GM23338 (cell line): Measurements from ENCODE around the gene TNFSF4. TPM values are rescaled to one million over a fixed set of nuclear protein-coding genes. Genes with fewer than 3 reads are reported as not detected.

ENCODE experiments used
- ATAC-seq: fragments of 200-7000 bp; cut with Tn5 transposase; 3 replicates; pipeline ENCODE4 v1.9.1; 2020
- DNase-seq: peaks from one replicate; pipeline ENCODE4 v3.0.0-alpha.2; 2015; ENCODE audit warnings: low spot score
- H2AFZ ChIP-seq: fragments of 200-600 bp; sonication (generic); 2 replicates; pipeline ENCODE4 v1.8.0; 2016; ENCODE audit warnings: antibody characterized with exemption, mild to moderate bottlenecking, moderate library complexity
- H3F3A ChIP-seq: fragments of 200-600 bp; sonication (generic); replicated peaks from 2 replicates; pipeline ENCODE4 v1.8.0; 2017; ENCODE audit warnings: antibody characterized with exemption, mixed run types, low read depth
- H3K27ac ChIP-seq: fragments of 200-600 bp; sonication (generic); 2 replicates; pipeline ENCODE4 v1.6.1; 2016; ENCODE audit warnings: low read depth
- H3K27me3 ChIP-seq: fragments of 200-600 bp; sonication (generic); 2 replicates; pipeline ENCODE4 v1.8.0; 2016; ENCODE audit warnings: mild to moderate bottlenecking, mixed run types, moderate library complexity; ENCODE audit not compliant: insufficient read depth
- H3K36me3 ChIP-seq: fragments of 200-600 bp; sonication (generic); 2 replicates; pipeline ENCODE4 v1.8.0; 2016; ENCODE audit warnings: mild to moderate bottlenecking; ENCODE audit not compliant: insufficient read depth
- H3K4me1 ChIP-seq: fragments of 200-600 bp; sonication (generic); 2 replicates; pipeline ENCODE4 v1.8.0; 2016; ENCODE audit warnings: mild to moderate bottlenecking, moderate library complexity; ENCODE audit not compliant: insufficient read depth
- H3K4me2 ChIP-seq: fragments of 200-600 bp; sonication (generic); 2 replicates; pipeline ENCODE4 v1.7.1; 2017; ENCODE audit warnings: mixed run types
- H3K4me3 ChIP-seq: fragments of 200-600 bp; sonication (generic); 2 replicates; pipeline ENCODE4 v1.6.1; 2016; ENCODE audit warnings: mixed run types
- H3K79me2 ChIP-seq: fragments of 200-600 bp; sonication (generic); replicated peaks from 2 replicates; pipeline ENCODE4 v1.8.0; 2017; ENCODE audit warnings: mild to moderate bottlenecking; ENCODE audit not compliant: insufficient read depth
- H3K9me2 ChIP-seq: fragments of 200-600 bp; sonication (generic); 2 replicates; pipeline ENCODE4 v1.8.0; 2017; ENCODE audit not compliant: insufficient read depth
- H4K20me1 ChIP-seq: fragments of 200-600 bp; sonication (generic); replicated peaks from 2 replicates; pipeline ENCODE4 v1.8.0; 2017; ENCODE audit warnings: mild to moderate bottlenecking; ENCODE audit not compliant: insufficient read depth
- H3K27ac Mint-ChIP-seq: 2 replicates; pipeline ENCODE4 v1.8.0; 2020; ENCODE audit warnings: inconsistent platforms, mild to moderate bottlenecking, moderate library complexity, mixed read lengths
- H3K27me3 Mint-ChIP-seq: 3 replicates; pipeline ENCODE4 v1.8.0; 2022; ENCODE audit warnings: low read depth, mild to moderate bottlenecking, moderate library complexity, mixed read lengths, inconsistent platforms; ENCODE audit not compliant: insufficient read depth, poor library complexity
- H3K36me3 Mint-ChIP-seq: 3 replicates; pipeline ENCODE4 v1.8.0; 2021; ENCODE audit warnings: low read depth, mild to moderate bottlenecking, inconsistent platforms, moderate library complexity, mixed read lengths
- H3K4me1 Mint-ChIP-seq: 3 replicates; pipeline ENCODE4 v1.8.0; 2020; ENCODE audit warnings: mild to moderate bottlenecking, inconsistent platforms, mixed read lengths
- H3K4me3 Mint-ChIP-seq: 3 replicates; pipeline ENCODE4 v1.8.0; 2021; ENCODE audit warnings: moderate library complexity, mild to moderate bottlenecking, inconsistent platforms, mixed read lengths
- H3K9me3 Mint-ChIP-seq: 3 replicates; pipeline ENCODE4 v1.8.0; 2020; ENCODE audit warnings: moderate library complexity, mild to moderate bottlenecking, inconsistent platforms, mixed read lengths
- CREB1 ChIP-seq: fragments of 250-450 bp; sonication (Bioruptor Pico); IDR thresholded peaks from 2 replicates; pipeline ENCODE4 v1.5.0; 2020; ENCODE audit warnings: low read depth, mild to moderate bottlenecking, moderate library complexity
- CTCF ChIP-seq, 2 experiments: fragments of 200-600 bp in 1 of 2; sonication (generic) in 1 of 2; conservative IDR thresholded peaks; 2 replicates each; pipeline versions ENCODE4 v1.5.1 to v1.6.1; 2016 to 2017; ENCODE audit warnings: antibody characterized with exemption in 2 of 2, low read depth in 2 of 2, mild to moderate bottlenecking in 2 of 2, moderate library complexity in 1 of 2
- EZH2phosphoT487 ChIP-seq: fragments of 200-600 bp; sonication (generic); IDR thresholded peaks from one replicate; pipeline ENCODE4 v1.8.1; 2018; ENCODE audit warnings: antibody characterized with exemption; ENCODE audit not compliant: unreplicated experiment
- JUNB ChIP-seq: IDR thresholded peaks from one replicate; pipeline ENCODE4 v1.6.1; 2016; ENCODE audit warnings: antibody characterized with exemption; ENCODE audit not compliant: unreplicated experiment
- NANOG ChIP-seq: IDR thresholded peaks from 2 replicates; pipeline ENCODE4 v1.6.1; 2016; ENCODE audit warnings: antibody characterized with exemption, borderline replicate concordance
- POLR2AphosphoS5 ChIP-seq: IDR thresholded peaks from 2 replicates; pipeline ENCODE4 v1.6.1; 2016; ENCODE audit warnings: antibody characterized with exemption, low read depth
- STAT1 ChIP-seq: IDR thresholded peaks from one replicate; pipeline ENCODE4 v1.6.1; 2016; ENCODE audit warnings: antibody characterized with exemption; ENCODE audit not compliant: unreplicated experiment
- ZNF114 ChIP-seq: fragments of 250-450 bp; sonication (Bioruptor Pico); IDR thresholded peaks from 2 replicates; pipeline ENCODE4 v1.5.0; 2020; ENCODE audit warnings: mild to moderate bottlenecking, moderate library complexity
- polyA plus RNA-seq: library from polyadenylated mRNA; unstranded; fragments of >200 nt; fragmentation: Nextera tagmentation; extraction: Ambion mirVana; gene quantifications from 2 replicates; pipeline ENCODE4 v1.2.1, GENCODE V29; 2016
- total RNA-seq: library from RNA; depleted of rRNA; stranded (reverse); fragments of >200 nt; shearing (Covaris generic); gene quantifications from 2 replicates; pipeline ENCODE4 v1.2.3, GENCODE V29; 2014
- TF ChIP-seq, protein P1 (sequence below): IDR thresholded peaks from 2 replicates; pipeline ENCODE4 v1.6.1; 2016; ENCODE audit warnings: antibody characterized with exemption

Gene TNFSF4
- total and polyA plus RNA-seq, 2 experiments from 2014 or later = 0.55 to 1.5 TPM

- no peak overlapping the region for H3K4me2 ChIP-seq
- no peaks in the 10 kb centered on the region for H3K79me2 ChIP-seq
- no peaks in the 10 kb centered on the region for H4K20me1 ChIP-seq
- peaks cover 45% of the 10 kb centered on the region for H3K9me3 Mint-ChIP-seq
- peaks cover 25% of the 10 kb centered on the region for H3K36me3 Mint-ChIP-seq
- no peaks in the 10 kb centered on the region for H3K27me3 ChIP-seq
- no peaks in the 10 kb centered on the region for H3K4me1 ChIP-seq
- no peak overlapping the region for H3K27ac Mint-ChIP-seq
- TF ChIP-seq CTCF (conservative IDR thresholded peaks at IDR 0.05; ENCODE audit: low read depth in 2 of 2) (no peak), POLR2AphosphoS5 (no peak), ZNF114 (CRISPR knock-in tag) (no peak), STAT1 (no peak)
- no peak overlapping the region for H2AFZ ChIP-seq
- H3K4me3 Mint-ChIP-seq = no peak overlapping the region
- DNase-seq (no peak), ATAC-seq (no peak)
- H3K9me2 ChIP-seq = no peaks in the 10 kb centered on the region; the same call in none of the 2 replicates
- no peaks in the 10 kb centered on the region for H3K27me3 Mint-ChIP-seq
- no peak overlapping the region for H3K27ac ChIP-seq
- no peak overlapping the region for H3K4me3 ChIP-seq
- peaks cover 7% of the 10 kb centered on the region; the same call in 1 of the 2 replicates for H3K36me3 ChIP-seq
- H3K4me1 Mint-ChIP-seq = no peaks in the 10 kb centered on the region
- H3F3A ChIP-seq = no peaks in the 10 kb centered on the region
Measured at GRCh38 chr1:173176246-173176645, 30.9 kb downstream of the TNFSF4 start.

GRCh38 chr1:173175514-173176145 is 31.5 kb downstream of the TNFSF4 start:
- H3K36me3 Mint-ChIP-seq = peaks cover 25% of the 10 kb centered on the region
- ATAC-seq (no peak), DNase-seq (no peak)
- no peaks in the 10 kb centered on the region; the same call in none of the 2 replicates for H3K9me2 ChIP-seq
- H3F3A ChIP-seq = no peaks in the 10 kb centered on the region
- H3K27ac ChIP-seq = no peak overlapping the region
- H3K4me1 ChIP-seq = no peaks in the 10 kb centered on the region
- H2AFZ ChIP-seq = no peak overlapping the region
- no peaks in the 10 kb centered on the region for H3K4me1 Mint-ChIP-seq
- no peak overlapping the region for H3K4me3 ChIP-seq
- no peaks in the 10 kb centered on the region for H3K27me3 ChIP-seq
- H4K20me1 ChIP-seq = no peaks in the 10 kb centered on the region
- peaks cover 45% of the 10 kb centered on the region for H3K9me3 Mint-ChIP-seq
- peaks cover 7% of the 10 kb centered on the region; the same call in 1 of the 2 replicates for H3K36me3 ChIP-seq
- no peak overlapping the region for H3K27ac Mint-ChIP-seq
- no peaks in the 10 kb centered on the region for H3K27me3 Mint-ChIP-seq
- H3K4me2 ChIP-seq = no peak overlapping the region
- TF ChIP-seq POLR2AphosphoS5 = no peak
- no peak for TF ChIP-seq CTCF (conservative IDR thresholded peaks at IDR 0.05; ENCODE audit: low read depth in 2 of 2)
- TF ChIP-seq ZNF114 (CRISPR knock-in tag) = no peak
- no peak for TF ChIP-seq NANOG
- no peaks in the 10 kb centered on the region for H3K79me2 ChIP-seq
- no peak overlapping the region for H3K4me3 Mint-ChIP-seq

DNA sequence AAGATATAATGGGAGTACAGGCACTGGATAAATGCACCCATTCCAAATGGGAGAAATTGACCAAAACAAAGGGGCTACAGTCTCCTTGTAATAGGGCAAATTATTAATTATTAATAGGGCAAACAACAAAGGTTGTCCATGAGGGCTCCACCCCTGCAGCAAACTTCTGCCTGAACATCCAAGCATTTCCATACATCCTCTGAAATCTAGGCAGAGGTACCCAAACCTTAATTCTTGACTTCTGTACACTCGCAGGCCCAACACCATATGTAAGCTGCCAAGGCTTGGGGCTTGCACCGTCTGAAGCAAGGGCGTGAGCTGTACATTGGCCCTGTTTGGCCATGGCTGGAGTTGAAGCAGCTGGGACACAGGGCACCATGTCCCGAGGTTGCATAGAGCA is 33.7 kb downstream of the TNFSF4 start:
- Histone ChIP-seq H3K9me2 (no peaks in the 10 kb centered on the region; the same call in none of the 2 replicates), H2AFZ (no peak overlapping the region), H3K4me1 (no peaks in the 10 kb centered on the region), H3K79me2 (no peaks in the 10 kb centered on the region), H3K4me3 (no peak overlapping the region), H4K20me1 (no peaks in the 10 kb centered on the region), H3F3A (no peaks in the 10 kb centered on the region), H3K4me2 (no peak overlapping the region), H3K36me3 (peaks cover 7% of the 10 kb centered on the region; the same call in 1 of the 2 replicates), H3K27me3 (no peaks in the 10 kb centered on the region), H3K27ac (no peak overlapping the region)
- Mint-ChIP-seq H3K27ac (no peak overlapping the region), H3K4me1 (no peaks in the 10 kb centered on the region), H3K27me3 (peaks cover 1% of the 10 kb centered on the region), H3K4me3 (no peak overlapping the region), H3K36me3 (peaks cover 25% of the 10 kb centered on the region), H3K9me3 (peaks cover 45% of the 10 kb centered on the region)
- DNase-seq (no peak), ATAC-seq (no peak)
- TF ChIP-seq CREB1 (no peak), EZH2phosphoT487 (no peak), POLR2AphosphoS5 (no peak), ZNF114 (CRISPR knock-in tag) (no peak), JUNB (no peak), CTCF (conservative IDR thresholded peaks at IDR 0.05; ENCODE audit: low read depth in 2 of 2) (no peak), STAT1 (no peak), NANOG (no peak)
- TF ChIP-seq, protein P1, sequence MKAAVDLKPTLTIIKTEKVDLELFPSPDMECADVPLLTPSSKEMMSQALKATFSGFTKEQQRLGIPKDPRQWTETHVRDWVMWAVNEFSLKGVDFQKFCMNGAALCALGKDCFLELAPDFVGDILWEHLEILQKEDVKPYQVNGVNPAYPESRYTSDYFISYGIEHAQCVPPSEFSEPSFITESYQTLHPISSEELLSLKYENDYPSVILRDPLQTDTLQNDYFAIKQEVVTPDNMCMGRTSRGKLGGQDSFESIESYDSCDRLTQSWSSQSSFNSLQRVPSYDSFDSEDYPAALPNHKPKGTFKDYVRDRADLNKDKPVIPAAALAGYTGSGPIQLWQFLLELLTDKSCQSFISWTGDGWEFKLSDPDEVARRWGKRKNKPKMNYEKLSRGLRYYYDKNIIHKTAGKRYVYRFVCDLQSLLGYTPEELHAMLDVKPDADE = no peak
